Keratinocyte (primary cell): ENCODE data around the gene ACOXL. TPM values are rescaled to one million over a fixed set of nuclear protein-coding genes. Genes with fewer than 3 reads are reported as not detected.

Experiments used
- DNase-seq: peaks from one replicate; pipeline ENCODE4 v3.0.0-alpha.2; 2011; ENCODE audit warnings: low read depth, missing footprints, low spot score
- FAIRE-seq: peaks from 2 replicates; lab custom pipeline; 2011; peaks lifted over from hg19 to GRCh38; lab: Jason Lieb, UNC
- H2AFZ ChIP-seq: 2 replicates; pipeline ENCODE4 v1.6.0; 2012; ENCODE audit warnings: low read length, control low read depth, inconsistent platforms; ENCODE audit not compliant: control insufficient read depth
- H3K27ac ChIP-seq: 2 replicates; pipeline ENCODE4 v1.5.1; 2011; ENCODE audit warnings: low read length; ENCODE audit not compliant: control insufficient read depth, insufficient read depth
- H3K27me3 ChIP-seq: 3 replicates; pipeline ENCODE4 v1.6.0; 2011; ENCODE audit warnings: low read length; ENCODE audit not compliant: control insufficient read depth, insufficient read depth; ENCODE audit errors: extremely low read depth
- H3K36me3 ChIP-seq, 2 experiments: 2 replicates in 1 of 2; 3 replicates in 1 of 2; pipeline ENCODE4 v1.5.1; 2011; ENCODE audit warnings: low read length in 2 of 2, mild to moderate bottlenecking in 1 of 2; ENCODE audit not compliant: control insufficient read depth in 2 of 2, insufficient read depth in 2 of 2; ENCODE audit errors: extremely low read depth in 1 of 2
- H3K4me1 ChIP-seq: 3 replicates; pipeline ENCODE4 v1.5.1; 2011; ENCODE audit warnings: low read length; ENCODE audit not compliant: control insufficient read depth, insufficient read depth; ENCODE audit errors: extremely low read depth
- H3K4me2 ChIP-seq: 3 replicates; pipeline ENCODE4 v1.6.0; 2011; ENCODE audit warnings: low read depth, low read length; ENCODE audit not compliant: control insufficient read depth, insufficient read depth; ENCODE audit errors: extremely low read depth
- H3K4me3 ChIP-seq, 3 experiments: fragments of 200-600 bp in 1 of 3; sonication (generic) in 1 of 3; 2 replicates in 2 of 3; 3 replicates in 1 of 3; pipeline ENCODE4 v1.5.1; 2011 to 2016; ENCODE audit warnings: low read length in 3 of 3, mild to moderate bottlenecking in 3 of 3, control low read depth in 2 of 3, inconsistent platforms in 1 of 3, low read depth in 1 of 3, mixed read lengths in 1 of 3, mixed run types in 1 of 3, moderate library complexity in 1 of 3; ENCODE audit not compliant: control insufficient read depth in 2 of 3, insufficient read depth in 2 of 3; ENCODE audit errors: extremely low read depth in 1 of 3
- H3K79me2 ChIP-seq: 2 replicates; pipeline ENCODE4 v1.6.0; 2012; ENCODE audit warnings: low read length; ENCODE audit not compliant: control insufficient read depth, insufficient read depth
- H3K9ac ChIP-seq: 3 replicates; pipeline ENCODE4 v1.6.0; 2011; ENCODE audit warnings: low read length; ENCODE audit not compliant: control insufficient read depth, insufficient read depth; ENCODE audit errors: extremely low read depth
- H3K9me1 ChIP-seq: 3 replicates; pipeline ENCODE4 v1.6.0; 2011; ENCODE audit warnings: low read length; ENCODE audit not compliant: control insufficient read depth, insufficient read depth; ENCODE audit errors: extremely low read depth
- H3K9me3 ChIP-seq: 2 replicates; pipeline ENCODE4 v1.5.1; 2012; ENCODE audit warnings: low read depth, low read length; ENCODE audit not compliant: control insufficient read depth
- H4K20me1 ChIP-seq: 3 replicates; pipeline ENCODE4 v1.6.0; 2011; ENCODE audit warnings: low read length; ENCODE audit not compliant: control insufficient read depth, insufficient read depth; ENCODE audit errors: extremely low read depth
- EZH2 ChIP-seq: IDR thresholded peaks from one replicate; pipeline ENCODE4 v1.6.1; 2012; ENCODE audit warnings: inconsistent platforms, mild to moderate bottlenecking, low read length, moderate library complexity
- dilution Hi-C: fragments of 300-500 bp; cut with MboI; formaldehyde crosslinking; loops from one replicate; pipeline ENCODE4 v1.7.0; 2020; ENCODE audit warnings: low sequenced_read_pairs; ENCODE audit not compliant: extremely low pct_ligation_motif_present
- polyA plus RNA-seq, 5 experiments: library from polyadenylated mRNA; depleted of rRNA in 3 of 5; stranded (reverse) in 3 of 5; stranded (forward) in 1 of 5; unstranded in 1 of 5; fragments of >200 nt; gene quantifications; 1 replicate in 1 of 5; 2 replicates in 3 of 5; 3 replicates in 1 of 5; pipeline versions ENCODE4 v1.2.1 to v1.2.3, GENCODE V29; 2011 to 2012; ENCODE audit warnings: missing spikeins in 2 of 5, low read depth in 1 of 5, low replicate concordance in 1 of 5
- TF ChIP-seq, protein P1 (sequence below), 3 experiments: IDR thresholded peaks in 1 of 3; conservative IDR thresholded peaks in 1 of 3; optimal IDR thresholded peaks in 1 of 3; 2 replicates in 2 of 3; 3 replicates in 1 of 3; pipeline versions ENCODE3 to v1.5.1; 2011; ENCODE audit warnings: low read length in 3 of 3, mild to moderate bottlenecking in 3 of 3, moderate library complexity in 2 of 3, control low read depth in 1 of 3, inconsistent platforms in 1 of 3; ENCODE audit not compliant: insufficient read depth in 2 of 3; ENCODE audit errors: extremely low read depth in 1 of 3

ACOXL gene
- polyA plus RNA-seq, 1 donor (not counting 4 experiments of a cell fraction or from before 2014, with no cell fraction given), result 0.04 TPM

DNA sequence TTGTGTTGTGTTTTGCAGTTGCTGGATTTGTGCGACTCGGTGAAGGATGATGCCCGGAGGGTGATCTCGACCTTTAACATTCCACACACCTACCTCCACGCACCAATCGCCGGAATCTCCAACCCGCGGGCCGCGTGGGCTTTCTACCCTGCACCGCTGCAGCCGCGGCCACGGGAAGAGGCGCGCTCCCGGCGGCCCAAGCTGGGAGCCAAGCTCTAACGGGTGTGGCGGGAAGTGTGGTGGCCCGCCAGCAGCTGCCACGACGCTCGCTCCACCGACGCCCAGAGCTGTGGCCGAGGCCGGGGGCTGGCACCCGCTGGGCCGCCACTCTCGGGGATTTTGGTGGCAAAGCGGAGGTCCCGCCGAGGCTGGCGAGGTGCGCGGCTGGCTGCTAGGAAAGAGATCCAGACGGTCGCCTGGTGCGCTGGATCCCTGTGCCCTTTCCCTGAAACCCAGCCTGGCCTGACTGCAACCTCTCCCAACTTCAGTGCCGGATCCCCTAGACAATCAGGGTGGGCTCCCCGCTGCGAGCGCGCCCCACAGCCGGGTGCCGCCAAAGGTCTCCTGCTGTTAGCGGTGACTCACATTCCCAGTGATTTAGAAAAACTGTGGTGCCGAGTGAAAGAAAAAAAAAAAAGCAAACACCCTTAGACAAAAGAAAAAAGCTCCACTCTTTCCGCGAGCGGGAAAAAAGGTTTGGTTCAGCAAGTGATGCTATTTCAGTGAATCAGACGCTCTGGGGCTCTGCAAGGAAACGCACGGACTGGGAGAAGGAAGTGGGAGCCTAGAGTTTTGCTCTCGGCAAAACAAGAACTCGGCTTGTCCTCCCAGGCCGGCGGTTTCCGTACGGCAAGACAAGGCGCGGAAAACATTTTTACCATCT, 385.5 kb downstream of the ACOXL start:
- no peaks in the 10 kb centered on the region for H3K9me1 ChIP-seq
- peak overlapping the region; percentile 81 for H3K4me2 ChIP-seq
- H3K79me2 ChIP-seq, result peaks cover 9% of the 10 kb centered on the region
- peak overlapping the region; percentile 26 to 68 (median 60) for H3K4me3 ChIP-seq
- DNase-seq (no peak), FAIRE-seq (peak; percentile 82)
- no peaks in the 10 kb centered on the region for H3K9me3 ChIP-seq
- H4K20me1 ChIP-seq, result no peaks in the 10 kb centered on the region
- peaks cover 20% of the 10 kb centered on the region for H3K4me1 ChIP-seq
- dilution Hi-C loops, result no loop called here
- no peaks in the 10 kb centered on the region for H3K36me3 ChIP-seq
- H3K27me3 ChIP-seq, result no peaks in the 10 kb centered on the region
- TF ChIP-seq EZH2, result no peak
- TF ChIP-seq, protein P1, sequence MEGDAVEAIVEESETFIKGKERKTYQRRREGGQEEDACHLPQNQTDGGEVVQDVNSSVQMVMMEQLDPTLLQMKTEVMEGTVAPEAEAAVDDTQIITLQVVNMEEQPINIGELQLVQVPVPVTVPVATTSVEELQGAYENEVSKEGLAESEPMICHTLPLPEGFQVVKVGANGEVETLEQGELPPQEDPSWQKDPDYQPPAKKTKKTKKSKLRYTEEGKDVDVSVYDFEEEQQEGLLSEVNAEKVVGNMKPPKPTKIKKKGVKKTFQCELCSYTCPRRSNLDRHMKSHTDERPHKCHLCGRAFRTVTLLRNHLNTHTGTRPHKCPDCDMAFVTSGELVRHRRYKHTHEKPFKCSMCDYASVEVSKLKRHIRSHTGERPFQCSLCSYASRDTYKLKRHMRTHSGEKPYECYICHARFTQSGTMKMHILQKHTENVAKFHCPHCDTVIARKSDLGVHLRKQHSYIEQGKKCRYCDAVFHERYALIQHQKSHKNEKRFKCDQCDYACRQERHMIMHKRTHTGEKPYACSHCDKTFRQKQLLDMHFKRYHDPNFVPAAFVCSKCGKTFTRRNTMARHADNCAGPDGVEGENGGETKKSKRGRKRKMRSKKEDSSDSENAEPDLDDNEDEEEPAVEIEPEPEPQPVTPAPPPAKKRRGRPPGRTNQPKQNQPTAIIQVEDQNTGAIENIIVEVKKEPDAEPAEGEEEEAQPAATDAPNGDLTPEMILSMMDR (optimal IDR thresholded peaks at IDR 0.05 in 1 of 3, IDR thresholded peaks at IDR 0.05 in 1 of 3, conservative IDR thresholded peaks at IDR 0.05 in 1 of 3; ENCODE audit: extremely low read depth in 1 of 3, insufficient read depth in 2 of 3, low read length in 3 of 3), result no peak
- peak overlapping the region; percentile 53 for H3K9ac ChIP-seq
- H2AFZ ChIP-seq, result peak overlapping the region; percentile 82
- H3K27ac ChIP-seq, result peak overlapping the region; percentile 60

DNA sequence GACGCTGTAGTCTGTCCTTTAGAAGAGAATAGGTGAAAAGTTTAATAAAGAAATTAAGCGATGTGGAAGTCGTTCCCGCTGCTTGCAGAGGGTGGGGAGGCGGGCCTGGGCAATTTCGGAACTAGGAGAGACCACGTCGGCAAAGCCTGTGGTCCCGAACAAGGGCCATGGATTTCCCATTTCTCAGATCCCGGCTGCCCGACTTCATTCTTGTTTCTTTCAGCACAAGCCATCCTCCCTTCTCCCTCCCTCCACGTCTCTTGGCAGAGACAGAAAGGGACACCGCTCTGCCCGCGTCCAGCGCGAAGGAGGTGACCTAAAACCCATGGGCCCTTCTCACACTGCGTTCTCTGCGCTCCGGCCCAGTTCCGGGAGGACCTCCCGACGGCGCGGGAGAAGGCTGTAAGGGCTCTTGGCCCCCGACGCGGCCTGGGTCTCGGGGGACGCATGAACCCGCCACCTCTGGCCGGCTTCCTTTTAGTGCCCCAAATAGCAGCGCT, 386.2 kb downstream of the ACOXL start:
- Histone ChIP-seq H3K27me3 (no peaks in the 10 kb centered on the region), H4K20me1 (no peaks in the 10 kb centered on the region), H3K9ac (peak overlapping the region; percentile 50), H2AFZ (peak overlapping the region; percentile 82), H3K79me2 (peaks cover 13% of the 10 kb centered on the region), H3K27ac (peak overlapping the region; percentile 60), H3K4me2 (peak overlapping the region; percentile 81), H3K36me3 (no peaks in the 10 kb centered on the region), H3K9me1 (no peaks in the 10 kb centered on the region), H3K9me3 (no peaks in the 10 kb centered on the region), H3K4me3 (peak overlapping the region in 2 of 3 experiments; percentile 60 to 68), H3K4me1 (peaks cover 23% of the 10 kb centered on the region)
- TF ChIP-seq, protein P1 (optimal IDR thresholded peaks at IDR 0.05 in 1 of 3, IDR thresholded peaks at IDR 0.05 in 1 of 3, conservative IDR thresholded peaks at IDR 0.05 in 1 of 3; ENCODE audit: extremely low read depth in 1 of 3, insufficient read depth in 2 of 3, low read length in 3 of 3), result no peak
- TF ChIP-seq EZH2, result no peak
- DNase-seq (no peak), FAIRE-seq (no peak)
- dilution Hi-C loops, result no loop called here
